ENCODE results near the gene PDZD8. TPM values are rescaled to one million over a fixed set of nuclear protein-coding genes. Genes with fewer than 3 reads are reported as not detected.
A peak's percentile ranks its signal among the peaks of the same experiment; 100 is the strongest.

PDZD8 gene
- total and polyA plus RNA-seq, 2 donors (not counting 1 experiment from before 2014, with no cell fraction given): 15.4 to 34.6 TPM

- no peak overlapping the region for H2AFZ ChIP-seq (ENCODE audit: low read length)
- no peaks in the 10 kb centered on the region for H3K27me3 ChIP-seq (ENCODE audit: control insufficient read depth, insufficient read depth, low read length)
- TF ChIP-seq, protein P1, sequence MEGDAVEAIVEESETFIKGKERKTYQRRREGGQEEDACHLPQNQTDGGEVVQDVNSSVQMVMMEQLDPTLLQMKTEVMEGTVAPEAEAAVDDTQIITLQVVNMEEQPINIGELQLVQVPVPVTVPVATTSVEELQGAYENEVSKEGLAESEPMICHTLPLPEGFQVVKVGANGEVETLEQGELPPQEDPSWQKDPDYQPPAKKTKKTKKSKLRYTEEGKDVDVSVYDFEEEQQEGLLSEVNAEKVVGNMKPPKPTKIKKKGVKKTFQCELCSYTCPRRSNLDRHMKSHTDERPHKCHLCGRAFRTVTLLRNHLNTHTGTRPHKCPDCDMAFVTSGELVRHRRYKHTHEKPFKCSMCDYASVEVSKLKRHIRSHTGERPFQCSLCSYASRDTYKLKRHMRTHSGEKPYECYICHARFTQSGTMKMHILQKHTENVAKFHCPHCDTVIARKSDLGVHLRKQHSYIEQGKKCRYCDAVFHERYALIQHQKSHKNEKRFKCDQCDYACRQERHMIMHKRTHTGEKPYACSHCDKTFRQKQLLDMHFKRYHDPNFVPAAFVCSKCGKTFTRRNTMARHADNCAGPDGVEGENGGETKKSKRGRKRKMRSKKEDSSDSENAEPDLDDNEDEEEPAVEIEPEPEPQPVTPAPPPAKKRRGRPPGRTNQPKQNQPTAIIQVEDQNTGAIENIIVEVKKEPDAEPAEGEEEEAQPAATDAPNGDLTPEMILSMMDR (conservative IDR thresholded peaks at IDR 0.05 in 1 of 2, IDR thresholded peaks at IDR 0.05 in 1 of 2; ENCODE audit: low read depth in 1 of 2, low read length in 2 of 2): no peak
- no peak for TF ChIP-seq EZH2 (IDR thresholded peaks at IDR 0.05; ENCODE audit: low read length, missing control alignments)
- no peaks in the 10 kb centered on the region for H3K9me3 ChIP-seq (ENCODE audit: control insufficient read depth, insufficient read depth, low read depth, low read length)
- peaks cover 14% of the 10 kb centered on the region for H3K79me2 ChIP-seq (ENCODE audit: control insufficient read depth, insufficient read depth, low read length)
- no peak overlapping the region for H3K4me2 ChIP-seq (ENCODE audit: extremely low read depth, insufficient read depth, low read length)
- H3K4me3 ChIP-seq (replicated peaks in 1 of 4; ENCODE audit: control extremely low read depth in 1 of 4, insufficient read depth in 1 of 4, low read depth in 3 of 4, low read length in 4 of 4): no peak overlapping the region
- H3K4me1 ChIP-seq (ENCODE audit: control insufficient read depth, extremely low read depth, insufficient read depth, low read length): peaks cover 7% of the 10 kb centered on the region
- H3K27ac ChIP-seq (ENCODE audit: insufficient read depth, low read length): no peak overlapping the region
- no peaks in the 10 kb centered on the region for H4K20me1 ChIP-seq (ENCODE audit: control insufficient read depth, extremely low read depth, insufficient read depth, low read length)
- DNase-seq (ENCODE audit: low read depth in 2 of 2): peak; percentile 19 to 78
- H3K36me3 ChIP-seq (ENCODE audit: control insufficient read depth, insufficient read depth, low read length): no peaks in the 10 kb centered on the region
- H3K9ac ChIP-seq (ENCODE audit: insufficient read depth, low read length): no peak overlapping the region
Observed at GRCh38 chr10:117339578-117339977, 35.7 kb downstream of the PDZD8 start.

DNA sequence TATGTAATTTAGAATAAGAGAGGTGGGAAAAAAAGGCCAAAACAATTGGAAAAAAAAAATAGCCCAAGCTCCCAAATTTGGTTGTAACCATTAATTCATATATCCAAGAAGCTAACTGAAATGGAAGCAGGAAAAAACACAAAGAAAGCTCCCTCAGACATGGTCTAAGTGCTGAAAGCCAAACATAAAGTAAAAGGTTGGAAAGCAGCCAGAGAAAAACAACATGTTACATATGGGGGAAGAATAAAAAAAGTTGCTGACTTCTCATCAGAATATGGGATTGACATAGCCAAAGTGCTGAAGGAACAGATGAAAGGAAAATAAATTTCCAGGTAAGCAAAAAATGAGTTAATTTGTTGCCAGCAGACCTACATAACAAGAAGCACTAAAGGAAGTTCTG, 40.3 kb downstream of the PDZD8 start:
- no peaks in the 10 kb centered on the region for H3K27me3 ChIP-seq (ENCODE audit: control insufficient read depth, insufficient read depth, low read length)
- DNase-seq (ENCODE audit: low read depth in 2 of 2): peak in 1 of 2 donors; percentile 20
- H3K79me2 ChIP-seq (ENCODE audit: control insufficient read depth, insufficient read depth, low read length): peaks cover 2% of the 10 kb centered on the region
- H3K9me3 ChIP-seq (ENCODE audit: control insufficient read depth, insufficient read depth, low read depth, low read length): no peaks in the 10 kb centered on the region
- no peaks in the 10 kb centered on the region for H3K36me3 ChIP-seq (ENCODE audit: control insufficient read depth, insufficient read depth, low read length)
- no peaks in the 10 kb centered on the region for H4K20me1 ChIP-seq (ENCODE audit: control insufficient read depth, extremely low read depth, insufficient read depth, low read length)
- no peaks in the 10 kb centered on the region for H3K4me1 ChIP-seq (ENCODE audit: control insufficient read depth, extremely low read depth, insufficient read depth, low read length)
- no peak overlapping the region for H3K4me2 ChIP-seq (ENCODE audit: extremely low read depth, insufficient read depth, low read length)
- H3K9ac ChIP-seq (ENCODE audit: insufficient read depth, low read length): no peak overlapping the region
- H3K27ac ChIP-seq (ENCODE audit: insufficient read depth, low read length): no peak overlapping the region
- H2AFZ ChIP-seq (ENCODE audit: low read length): no peak overlapping the region
- TF ChIP-seq, protein P1 (conservative IDR thresholded peaks at IDR 0.05 in 1 of 2, IDR thresholded peaks at IDR 0.05 in 1 of 2; ENCODE audit: low read depth in 1 of 2, low read length in 2 of 2): no peak
- no peak for TF ChIP-seq EZH2 (IDR thresholded peaks at IDR 0.05; ENCODE audit: low read length, missing control alignments)
- H3K4me3 ChIP-seq (replicated peaks in 1 of 4; ENCODE audit: control extremely low read depth in 1 of 4, insufficient read depth in 1 of 4, low read depth in 3 of 4, low read length in 4 of 4): no peak overlapping the region

- no peak overlapping the region for H3K9ac ChIP-seq (ENCODE audit: insufficient read depth, low read length)
- peak; percentile 43 to 45 for DNase-seq (ENCODE audit: low read depth in 2 of 2)
- H4K20me1 ChIP-seq (ENCODE audit: control insufficient read depth, extremely low read depth, insufficient read depth, low read length): no peaks in the 10 kb centered on the region
- H3K4me1 ChIP-seq (ENCODE audit: control insufficient read depth, extremely low read depth, insufficient read depth, low read length): no peaks in the 10 kb centered on the region
- H3K79me2 ChIP-seq (ENCODE audit: control insufficient read depth, insufficient read depth, low read length): peaks cover 2% of the 10 kb centered on the region
- H3K36me3 ChIP-seq (ENCODE audit: control insufficient read depth, insufficient read depth, low read length): no peaks in the 10 kb centered on the region
- no peak overlapping the region for H3K4me2 ChIP-seq (ENCODE audit: extremely low read depth, insufficient read depth, low read length)
- no peaks in the 10 kb centered on the region for H3K9me3 ChIP-seq (ENCODE audit: control insufficient read depth, insufficient read depth, low read depth, low read length)
- H3K27ac ChIP-seq (ENCODE audit: insufficient read depth, low read length): no peak overlapping the region
- no peak for TF ChIP-seq EZH2 (IDR thresholded peaks at IDR 0.05; ENCODE audit: low read length, missing control alignments)
- TF ChIP-seq, protein P1 (conservative IDR thresholded peaks at IDR 0.05 in 1 of 2, IDR thresholded peaks at IDR 0.05 in 1 of 2; ENCODE audit: low read depth in 1 of 2, low read length in 2 of 2): no peak
- no peak overlapping the region for H2AFZ ChIP-seq (ENCODE audit: low read length)
- H3K4me3 ChIP-seq (replicated peaks in 1 of 4; ENCODE audit: control extremely low read depth in 1 of 4, insufficient read depth in 1 of 4, low read depth in 3 of 4, low read length in 4 of 4): no peak overlapping the region
- H3K27me3 ChIP-seq (ENCODE audit: control insufficient read depth, insufficient read depth, low read length): no peaks in the 10 kb centered on the region
Observed at GRCh38 chr10:117334066-117334465, 41.2 kb downstream of the PDZD8 start.

All from fibroblast of lung (primary cell).